Measurements from ENCODE around the gene CT47B1.

- TF ChIP-seq CTCF (IDR thresholded peaks at IDR 0.05) (no peak), EP300 (IDR thresholded peaks at IDR 0.05) (no peak)
Measured at GRCh38 chrX:120839491-120839890, 36.2 kb downstream of the CT47B1 start.

Measured in suprapubic skin (tissue), 3 donors.